Suprapubic skin (tissue), 3 donors: ENCODE results near the gene RETREG1.

ENCODE experiments used
- CTCF ChIP-seq, 2 donors: fragments of 200-600 bp in 1 of 2; fragments of 450-650 bp in 1 of 2; sonication (generic) in 1 of 2; IDR thresholded peaks; one replicate each; pipeline ENCODE4 v1.5.1; 2016 to 2019; ENCODE audit warnings: antibody characterized with exemption in 2 of 2, mild to moderate bottlenecking in 1 of 2, moderate library complexity in 1 of 2
- POLR2A ChIP-seq, 2 donors: fragments of 450-650 bp; IDR thresholded peaks; one replicate each; pipeline ENCODE4 v1.6.1; 2017; ENCODE audit warnings: antibody characterized with exemption in 2 of 2, mild to moderate bottlenecking in 2 of 2, moderate library complexity in 2 of 2

GRCh38 chr5:16490911-16491310, 125.9 kb downstream of the RETREG1 start:
- no peak for TF ChIP-seq CTCF (IDR thresholded peaks at IDR 0.05)
- no peak for TF ChIP-seq POLR2A (IDR thresholded peaks at IDR 0.05)
